NCI-H1048 (cell line): ENCODE measurements around the gene KCNQ4.

Experiments used
- DNase-seq: peaks from one replicate; lab custom pipeline; 2025; lab: John Stamatoyannopoulos, UW

KCNQ4 gene

GRCh38 chr1:40755067-40755466, 28.5 kb upstream of the KCNQ4 start:
- no peak for DNase-seq

DNA sequence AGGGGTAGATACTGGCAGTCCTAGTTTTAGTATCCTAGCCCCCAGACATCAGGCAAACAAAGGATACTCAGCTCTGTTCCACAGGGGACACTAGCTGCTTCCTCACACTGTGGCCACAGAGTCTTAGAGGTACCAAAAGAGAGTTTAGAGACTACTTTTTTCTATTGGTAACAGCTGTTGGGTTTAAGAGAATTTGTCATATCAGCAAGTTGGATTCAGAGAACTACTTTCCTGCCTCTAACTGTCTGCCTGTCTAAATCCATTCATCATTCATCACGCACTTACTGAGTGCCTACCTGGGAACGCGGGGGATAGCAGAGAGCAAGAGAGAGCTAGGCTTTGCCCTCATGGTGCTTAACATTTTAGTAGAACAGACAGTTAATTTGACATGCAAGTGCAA, 27.1 kb upstream of the KCNQ4 start:
- DNase-seq: no peak

DNA sequence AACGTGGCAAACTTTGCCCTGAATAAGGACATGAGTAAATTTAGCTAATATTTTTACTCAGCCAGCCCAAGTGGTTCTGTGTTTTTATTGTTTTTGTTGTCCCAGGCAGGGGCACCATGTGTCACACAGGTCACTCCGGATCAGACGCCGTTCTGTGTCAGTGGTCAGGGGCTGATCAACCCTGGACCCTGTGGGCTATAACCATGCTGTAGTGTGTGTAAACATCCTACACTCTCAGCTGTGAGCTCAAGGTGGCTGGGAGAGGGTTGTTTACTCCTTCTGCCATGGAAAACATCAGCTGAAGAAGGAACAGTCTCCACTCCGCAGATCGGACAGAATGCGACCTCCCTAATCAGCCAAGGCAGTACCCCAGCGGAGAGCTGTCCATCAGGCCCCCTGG, 26.5 kb upstream of the KCNQ4 start:
- DNase-seq: no peak

DNA sequence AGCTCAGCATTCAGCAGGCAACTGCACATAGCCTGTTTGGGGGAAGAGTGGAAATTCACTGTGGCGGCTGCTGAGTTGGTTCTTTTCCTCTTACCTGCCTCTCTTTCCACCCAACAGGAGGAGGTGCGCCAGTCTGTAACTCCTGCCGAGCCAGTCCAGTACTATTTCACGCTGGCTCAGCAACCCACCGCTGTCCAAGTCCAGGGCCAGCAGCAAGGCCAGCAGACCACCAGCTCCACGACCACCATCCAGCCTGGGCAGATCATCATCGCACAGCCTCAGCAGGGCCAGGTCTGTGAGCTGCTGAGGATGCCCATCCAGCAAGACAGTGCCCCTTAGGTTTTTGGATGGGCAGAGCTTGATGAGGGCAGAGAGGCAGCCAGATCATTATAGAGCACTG, 25.6 kb upstream of the KCNQ4 start:
- no peak for DNase-seq

DNA sequence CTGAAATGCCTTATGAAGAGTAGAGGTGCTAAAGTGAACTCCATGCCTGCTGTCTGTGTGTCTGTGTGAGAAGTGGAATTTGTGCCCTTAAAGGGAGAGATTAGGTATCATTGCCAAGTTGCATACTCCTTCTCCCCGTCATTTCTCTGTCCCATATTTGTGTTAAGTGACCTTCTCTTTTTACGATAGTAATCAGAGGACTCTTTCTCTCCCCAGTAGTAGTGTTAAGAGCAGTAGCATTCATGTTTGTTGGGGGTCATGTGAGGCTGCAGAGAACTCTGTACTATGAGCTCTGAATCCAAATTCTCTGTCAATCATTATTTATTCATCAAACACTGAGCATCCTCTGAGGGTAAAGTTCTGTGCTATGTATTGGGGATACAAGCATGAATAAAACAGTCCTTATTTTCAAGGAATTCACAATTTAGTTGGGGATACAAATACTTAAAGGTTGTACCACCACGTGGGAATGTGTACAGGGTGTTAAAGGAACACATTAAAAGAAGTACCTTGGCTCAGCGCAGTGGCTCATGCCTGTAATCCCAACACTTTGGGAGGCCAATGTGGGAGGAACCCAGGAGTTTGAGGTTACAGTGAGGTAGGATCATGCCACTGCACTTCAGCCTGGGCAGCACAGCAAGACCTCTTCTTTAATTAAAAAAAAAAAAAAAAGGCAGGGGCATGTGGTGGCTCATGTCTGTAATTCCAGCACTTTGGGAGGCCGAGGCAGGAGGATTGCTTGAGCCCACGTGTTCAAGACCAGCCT, 24.8 kb upstream of the KCNQ4 start:
- no peak for DNase-seq

DNA sequence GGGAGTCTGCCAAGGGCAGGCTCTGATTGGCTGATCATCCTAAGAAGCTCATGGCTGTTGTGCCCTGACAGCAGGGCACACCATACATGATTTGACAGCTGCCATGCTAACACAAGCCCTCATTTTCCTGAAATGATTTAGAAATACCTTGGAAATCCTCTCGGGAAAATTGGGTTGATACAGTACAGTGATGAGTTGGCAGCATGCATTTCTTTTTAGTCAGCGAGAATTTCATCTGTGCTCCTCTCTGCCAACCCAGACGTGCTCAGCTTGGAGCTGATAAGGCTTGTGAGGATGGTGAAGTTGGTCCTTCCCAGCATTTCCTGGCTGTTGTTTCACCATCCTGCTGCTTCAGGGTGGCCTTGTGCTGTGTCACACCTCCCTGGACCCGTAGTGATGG, 22.6 kb upstream of the KCNQ4 start:
- DNase-seq: no peak

DNA sequence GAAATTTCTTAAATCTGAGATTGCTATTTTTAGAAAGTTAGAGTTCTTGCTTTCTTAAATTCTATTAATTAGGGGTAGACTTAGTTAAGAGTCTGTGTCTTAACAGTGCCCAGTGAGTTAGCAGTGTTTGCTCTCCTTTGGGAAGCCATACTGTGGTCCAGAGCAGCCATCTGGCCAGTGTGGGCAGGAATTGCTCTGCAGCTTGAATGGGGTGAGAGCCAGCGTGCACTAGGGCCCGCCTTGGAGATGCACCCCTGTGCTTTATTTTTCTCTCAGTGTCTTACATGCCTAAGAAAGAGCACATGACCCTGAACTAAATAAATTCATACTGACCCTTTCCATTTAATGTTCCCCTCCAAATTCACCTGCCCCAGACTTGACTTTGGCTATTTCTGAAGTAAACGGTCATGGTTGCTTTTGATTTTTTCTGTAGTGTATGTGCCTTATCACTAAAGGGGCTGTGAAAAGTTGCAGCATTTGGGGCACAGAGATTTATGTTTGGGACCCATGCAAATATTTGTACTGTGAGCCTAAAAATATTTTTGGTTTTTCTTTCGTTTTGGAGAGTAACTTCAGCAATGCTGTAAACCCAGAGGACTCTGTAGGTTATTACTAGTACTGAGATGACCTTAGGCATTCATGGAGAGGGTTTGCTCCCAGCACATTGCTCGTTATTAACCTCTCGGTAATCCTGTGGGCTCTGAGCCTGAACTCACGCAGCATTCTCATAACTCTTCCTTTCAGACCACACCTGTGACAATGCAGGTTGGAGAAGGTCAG, 21.3 kb upstream of the KCNQ4 start:
- DNase-seq: no peak

- DNase-seq: no peak
Observed at GRCh38 chr1:40763742-40764532, 19.6 kb upstream of the KCNQ4 start.

DNA sequence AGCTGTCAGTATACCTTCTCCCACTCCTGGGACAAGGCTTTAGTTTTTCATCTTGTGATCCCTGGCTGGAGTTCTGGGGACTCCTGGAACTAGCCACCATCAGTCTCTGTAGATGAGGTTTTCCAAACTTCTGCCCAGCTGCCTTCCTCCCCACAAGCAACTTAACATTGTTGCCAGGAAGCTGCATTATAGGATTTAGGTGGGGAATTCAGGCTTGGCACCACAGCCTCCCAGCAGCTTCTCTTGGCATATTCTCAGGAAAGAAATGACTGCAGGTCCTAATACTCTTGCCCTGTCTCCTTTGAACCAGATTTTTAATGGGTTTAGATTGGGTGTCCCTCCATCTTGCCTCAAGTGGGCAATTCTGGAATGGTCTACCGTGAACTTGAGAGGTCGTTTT, 18.6 kb upstream of the KCNQ4 start:
- no peak for DNase-seq

DNA sequence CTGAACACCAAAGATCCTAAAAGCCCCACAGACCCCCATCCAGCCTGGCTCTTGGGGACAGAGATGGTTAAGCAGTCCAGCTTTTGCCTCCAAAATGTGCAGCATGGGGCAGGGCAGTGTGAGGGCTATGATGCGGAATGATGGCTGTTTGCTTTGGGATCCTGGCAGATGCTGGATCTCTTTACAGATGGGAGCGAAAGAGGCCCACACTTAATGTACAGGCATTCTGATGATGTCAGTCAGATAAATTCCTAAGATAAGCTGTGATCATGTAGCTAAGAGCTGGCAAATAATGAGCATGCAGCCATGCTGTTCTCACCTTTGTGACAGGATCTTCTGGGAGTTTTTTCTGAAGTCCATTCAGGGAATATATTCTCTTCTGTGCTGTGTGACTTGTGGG, 17.6 kb upstream of the KCNQ4 start:
- no peak for DNase-seq

GRCh38 chr1:40766560-40766959, 17.0 kb upstream of the KCNQ4 start:
- DNase-seq: no peak

- no peak for DNase-seq
Observed at GRCh38 chr1:40768146-40768990, 15.2 kb upstream of the KCNQ4 start.

DNA sequence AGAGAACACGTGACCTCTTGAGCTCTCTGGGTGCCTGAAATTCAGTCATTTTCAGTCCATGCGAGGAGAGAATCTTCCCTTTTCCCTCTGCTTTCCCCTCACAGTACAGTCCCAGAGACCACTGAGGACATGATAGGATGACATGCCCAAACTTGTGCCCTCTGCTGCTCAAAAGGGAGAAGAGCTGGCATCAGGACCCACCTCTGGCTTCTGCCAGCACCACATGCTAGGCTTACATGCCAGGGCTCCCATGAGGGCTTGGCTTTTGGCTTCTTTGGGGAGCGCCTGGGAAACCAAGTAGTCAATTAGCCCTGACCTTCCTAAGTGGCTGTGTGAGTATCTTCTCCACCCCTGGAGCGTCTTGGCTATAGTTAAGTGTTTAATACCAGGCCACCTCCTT, 13.8 kb upstream of the KCNQ4 start:
- DNase-seq: no peak

- no peak for DNase-seq
Observed at GRCh38 chr1:40770296-40771070, 13.1 kb upstream of the KCNQ4 start.

GRCh38 chr1:40772146-40772955, 11.2 kb upstream of the KCNQ4 start:
- no peak for DNase-seq

- no peak for DNase-seq
Observed at GRCh38 chr1:40773748-40774265, 9.8 kb upstream of the KCNQ4 start.

DNA sequence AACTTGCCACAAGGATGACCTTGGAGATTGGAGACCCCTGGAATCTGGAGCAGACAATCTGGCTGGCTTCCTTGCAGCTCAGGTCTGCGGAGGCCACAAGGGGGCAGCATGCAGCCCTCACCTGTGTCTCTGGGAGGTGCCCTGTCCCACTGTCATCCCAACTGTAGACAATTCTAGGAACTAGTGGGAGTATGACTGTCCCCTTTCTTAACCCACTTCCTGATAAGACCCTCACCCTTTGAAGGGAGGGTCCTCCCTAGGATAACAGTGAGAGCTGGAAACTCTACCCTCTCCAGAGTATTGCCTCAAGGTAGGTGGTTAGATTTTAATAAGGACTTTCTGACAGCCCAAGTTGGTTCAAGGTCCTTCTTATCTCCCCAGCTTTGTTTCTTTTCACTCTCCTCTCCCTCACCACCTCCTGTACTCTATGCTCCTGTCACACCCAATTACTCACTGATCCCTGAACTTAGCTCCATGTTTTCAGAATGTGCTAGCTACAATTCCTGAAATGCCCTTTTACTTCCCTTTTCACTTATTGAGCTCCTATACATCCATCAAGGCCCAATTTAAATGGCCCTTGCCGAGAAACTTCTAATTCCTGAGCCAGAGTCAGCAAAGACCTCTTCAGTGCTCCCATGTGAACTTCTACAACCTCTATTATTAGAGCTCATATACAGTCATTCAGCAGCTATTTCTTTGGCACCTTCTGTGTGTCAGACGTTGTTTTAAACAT, 9.2 kb upstream of the KCNQ4 start:
- no peak for DNase-seq

- no peak for DNase-seq
Observed at GRCh38 chr1:40776236-40777072, 7.1 kb upstream of the KCNQ4 start.
